ENCODE results near the gene LYRM4.

Gene LYRM4

DNA sequence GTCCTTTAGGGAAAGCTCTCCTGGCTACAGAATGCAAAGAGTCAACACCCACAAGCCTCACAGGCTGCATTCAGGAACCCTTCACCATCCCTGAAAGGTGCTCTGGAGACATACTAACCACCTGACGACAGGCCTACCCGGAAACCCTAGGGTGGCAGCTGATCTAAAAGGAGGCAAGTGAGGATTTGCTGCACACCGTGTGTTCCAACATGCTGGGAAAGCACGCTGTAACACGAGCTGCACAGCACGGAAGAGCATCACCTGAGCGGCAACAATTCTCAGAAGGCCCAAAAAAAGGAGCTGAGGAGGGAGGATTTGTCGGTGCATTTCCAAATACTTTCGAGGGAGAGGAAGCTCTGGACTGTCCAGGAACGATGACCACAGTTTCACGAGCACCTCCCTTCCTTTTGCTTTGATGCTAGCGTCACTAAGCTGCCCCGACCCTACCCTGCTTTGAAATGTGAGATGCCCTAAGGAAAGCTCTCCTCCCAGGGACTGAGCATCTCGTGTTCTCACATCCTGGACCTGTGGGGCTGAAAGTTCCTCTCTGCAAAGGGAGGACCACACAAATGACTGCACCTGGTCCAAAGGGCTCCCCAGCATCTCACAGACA, 88.6 kb downstream of the LYRM4 start:
- DNase-seq: no peak

DNA sequence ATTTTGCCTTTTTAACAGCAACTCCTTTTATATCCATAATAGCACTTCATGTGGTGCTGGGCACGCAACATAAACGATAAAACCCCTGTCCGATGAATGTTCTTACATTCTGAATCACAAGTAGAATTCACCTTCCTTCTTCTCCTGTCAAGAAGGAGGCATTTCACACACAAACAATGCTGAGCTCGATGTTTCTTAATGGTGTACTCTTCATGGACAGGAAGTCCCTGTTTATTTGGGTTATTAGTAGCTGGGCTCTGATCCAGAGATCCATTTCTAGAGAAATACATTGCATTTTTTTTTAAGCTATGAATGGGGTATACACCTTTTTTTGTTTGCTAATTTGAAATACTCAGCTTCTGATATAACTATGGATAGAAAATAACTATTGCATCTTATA, 93.2 kb downstream of the LYRM4 start:
- DNase-seq: no peak

DNA sequence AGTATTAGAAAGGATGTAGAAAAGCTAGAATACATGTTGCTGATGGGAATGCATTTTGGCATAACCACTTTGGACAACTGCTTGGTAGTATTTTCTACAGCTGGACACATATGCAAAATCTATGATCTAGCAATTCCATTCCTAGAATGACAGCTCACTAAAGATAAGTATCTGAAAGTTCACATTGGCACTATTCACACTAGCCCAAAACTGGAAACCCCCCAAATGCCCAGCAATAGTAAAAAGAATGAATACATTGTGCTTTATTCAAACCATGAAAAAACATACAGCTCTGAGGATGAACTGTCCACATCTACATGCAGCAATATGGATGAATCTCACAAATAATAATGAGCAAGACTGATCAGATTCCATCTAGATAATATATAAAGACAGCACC, 96.7 kb downstream of the LYRM4 start:
- DNase-seq: no peak

DNA sequence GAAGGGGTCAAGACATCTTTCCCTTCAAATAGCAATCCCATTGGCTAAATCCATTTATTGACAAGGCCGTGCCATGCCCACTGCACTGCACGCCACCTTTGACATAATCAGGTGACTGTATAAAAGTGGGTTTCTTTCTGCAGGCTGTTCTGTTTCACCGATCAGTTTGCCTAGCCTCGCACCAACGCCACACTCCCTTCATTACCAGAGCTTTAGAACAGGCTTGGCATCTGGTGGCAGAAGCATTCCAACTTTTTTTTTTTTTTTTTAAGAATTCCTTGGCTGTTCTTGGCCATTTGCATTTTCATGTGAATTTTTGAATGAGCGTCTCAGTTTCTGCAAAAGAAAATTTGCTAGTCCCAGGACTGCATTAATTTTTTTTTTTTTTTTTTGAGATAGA, 97.5 kb downstream of the LYRM4 start:
- DNase-seq: no peak

DNA sequence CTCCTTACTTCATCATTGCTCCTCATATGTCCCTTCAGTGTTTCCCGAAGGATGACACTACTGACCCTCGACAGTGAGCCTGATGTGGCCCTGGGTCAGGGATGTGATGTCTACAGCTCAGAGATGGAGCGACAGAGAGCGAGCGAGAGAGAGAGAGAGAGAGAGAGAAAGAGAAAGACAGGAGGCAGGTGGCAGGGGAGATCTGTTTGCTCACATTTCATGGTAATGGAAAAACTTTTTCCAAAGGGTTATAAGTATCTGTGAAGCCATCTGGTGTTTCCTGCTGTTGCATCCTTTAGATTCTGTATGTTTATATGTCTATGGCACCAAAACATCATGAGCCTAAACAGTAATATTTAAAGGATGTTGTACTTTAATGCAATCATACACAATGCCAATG, 98.4 kb downstream of the LYRM4 start:
- DNase-seq: no peak

DNA sequence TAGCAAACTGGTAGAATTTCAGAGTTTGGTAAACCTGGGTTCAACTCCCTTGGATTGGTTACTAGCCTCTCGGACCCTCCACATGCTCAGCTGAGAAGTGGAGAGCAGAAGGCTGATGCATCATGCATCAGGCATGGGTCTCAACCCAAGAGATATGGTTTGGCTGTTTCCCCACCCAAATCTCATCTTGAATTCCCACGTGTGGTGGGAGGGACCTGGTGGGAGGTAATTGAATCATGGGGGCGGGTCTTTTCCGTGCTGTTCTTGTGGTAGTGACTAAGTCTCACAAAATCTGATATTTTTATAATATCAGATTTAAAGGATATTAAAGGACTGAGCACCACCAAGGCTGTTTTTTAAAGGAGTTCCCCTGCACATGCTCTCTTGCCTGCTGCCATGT, 100.5 kb downstream of the LYRM4 start:
- DNase-seq: no peak

DNA sequence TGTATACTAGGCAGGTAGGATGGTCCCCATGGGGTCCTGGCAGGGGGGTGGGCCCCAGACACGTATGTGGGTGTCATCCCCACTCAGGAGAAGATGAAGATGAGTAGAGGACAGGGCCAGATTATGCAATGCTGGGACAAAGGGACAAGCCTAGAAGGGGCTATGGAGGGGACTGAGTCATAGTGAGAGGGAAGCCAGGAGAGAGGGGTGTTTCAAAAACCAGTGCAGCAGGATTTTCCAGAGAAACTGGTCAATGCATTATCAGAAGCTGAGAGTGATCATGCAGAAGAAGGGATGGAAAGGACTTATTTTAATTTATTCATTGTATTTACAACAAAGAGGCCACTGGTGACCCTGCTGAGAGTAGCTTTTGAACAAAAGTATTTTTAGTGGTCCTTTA, 101.6 kb downstream of the LYRM4 start:
- no peak for DNase-seq

DNA sequence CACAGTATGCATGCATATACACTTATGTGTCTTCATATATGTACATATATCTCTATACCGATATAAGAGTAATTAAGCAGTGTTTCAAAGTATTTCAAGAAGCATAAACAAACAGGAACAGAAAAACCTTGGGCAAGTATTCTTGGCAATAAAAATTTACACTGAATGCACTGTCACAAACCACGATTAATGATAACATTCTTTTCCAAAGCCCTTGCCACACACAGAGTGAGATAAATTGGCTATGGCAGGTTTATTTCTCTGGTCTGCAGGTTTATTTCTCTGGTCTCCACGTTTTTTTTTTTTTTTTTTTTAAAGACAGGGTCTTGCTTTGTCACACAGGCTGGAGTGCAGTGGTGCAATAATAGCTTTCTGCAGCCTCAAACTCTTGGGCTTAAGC, 102.6 kb downstream of the LYRM4 start:
- DNase-seq: no peak

DNA sequence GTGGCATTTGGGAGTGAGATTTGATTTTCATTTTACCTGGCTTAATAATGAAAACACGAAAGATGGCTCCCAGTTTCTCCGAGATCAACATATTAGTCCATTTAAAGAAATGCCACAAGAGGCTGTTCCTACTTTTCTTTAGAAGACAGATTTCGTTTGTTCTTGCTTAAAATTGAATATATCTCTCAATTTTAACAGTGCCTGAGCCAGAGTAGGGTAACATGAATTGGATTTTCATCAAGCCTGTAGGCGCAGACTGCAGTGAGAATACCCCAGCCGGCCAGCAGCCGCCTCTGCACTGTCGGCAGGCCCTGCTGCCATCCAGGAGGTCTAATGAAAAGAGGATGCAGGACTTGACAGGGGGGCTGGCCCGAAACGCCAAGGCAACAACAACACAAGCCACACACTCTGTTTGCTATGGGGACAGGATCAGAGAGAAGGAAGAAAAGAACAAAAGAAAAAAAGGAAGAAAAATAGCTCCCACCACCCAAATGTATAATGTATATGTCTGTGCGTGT, 103.1 kb downstream of the LYRM4 start:
- DNase-seq: no peak

DNA sequence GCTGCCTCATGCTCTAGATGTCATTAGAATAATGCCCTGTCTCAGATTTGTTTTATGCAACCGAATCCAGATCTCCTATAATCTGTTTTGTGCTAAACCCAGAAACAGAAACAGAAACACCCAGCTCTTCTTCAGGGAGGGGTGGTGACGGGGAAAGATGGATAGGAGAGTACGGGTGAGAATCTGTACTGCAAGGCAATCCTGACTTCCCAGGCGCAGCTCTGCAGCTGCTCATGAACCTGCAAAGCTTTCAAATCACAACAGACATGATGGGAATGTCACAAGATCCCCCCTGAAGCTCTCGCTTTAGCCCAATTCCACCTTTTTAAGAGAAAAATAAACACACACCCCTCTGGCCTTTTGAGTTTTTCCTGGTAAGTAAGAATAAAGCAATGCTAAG, 104.1 kb downstream of the LYRM4 start:
- DNase-seq: no peak

DNA sequence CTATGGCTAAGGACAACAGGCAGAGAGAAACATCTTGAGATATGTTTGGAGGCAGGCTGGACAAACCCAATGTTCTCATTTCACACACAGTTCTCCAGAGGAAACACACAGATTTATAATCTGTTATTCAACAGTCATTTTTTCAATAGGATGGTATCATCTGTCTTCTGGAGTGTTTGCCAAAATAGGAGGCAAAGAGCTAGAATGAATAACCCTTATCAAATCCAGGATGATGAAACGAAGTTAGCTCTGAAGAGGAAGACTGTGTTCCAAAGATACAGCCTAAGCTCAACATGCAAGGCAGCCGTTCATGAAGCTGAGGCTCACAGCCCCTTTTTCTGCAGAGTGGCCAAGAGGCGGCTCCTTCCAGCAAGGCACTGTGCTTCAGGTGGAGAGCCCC, 104.8 kb downstream of the LYRM4 start:
- no peak for DNase-seq

DNA sequence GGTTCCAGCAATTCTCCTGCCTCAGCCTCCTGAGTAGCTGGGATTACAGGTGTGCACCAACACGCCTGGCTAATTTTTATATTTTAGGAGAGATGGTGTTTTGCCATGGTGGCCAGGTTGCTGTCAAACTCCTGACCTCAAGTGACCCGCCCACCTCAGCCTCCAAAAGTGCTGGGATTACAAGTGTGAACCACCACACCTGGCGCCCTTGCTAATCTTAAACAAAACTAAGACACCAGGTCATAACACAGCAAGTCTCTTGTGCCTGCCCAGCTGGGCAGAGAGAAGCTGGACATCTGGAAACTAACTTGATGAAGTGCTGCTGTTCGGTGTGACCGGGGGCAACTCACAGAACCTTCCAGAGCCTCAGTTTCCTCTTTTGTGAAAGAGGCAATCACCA, 107.6 kb downstream of the LYRM4 start:
- DNase-seq: no peak

DNA sequence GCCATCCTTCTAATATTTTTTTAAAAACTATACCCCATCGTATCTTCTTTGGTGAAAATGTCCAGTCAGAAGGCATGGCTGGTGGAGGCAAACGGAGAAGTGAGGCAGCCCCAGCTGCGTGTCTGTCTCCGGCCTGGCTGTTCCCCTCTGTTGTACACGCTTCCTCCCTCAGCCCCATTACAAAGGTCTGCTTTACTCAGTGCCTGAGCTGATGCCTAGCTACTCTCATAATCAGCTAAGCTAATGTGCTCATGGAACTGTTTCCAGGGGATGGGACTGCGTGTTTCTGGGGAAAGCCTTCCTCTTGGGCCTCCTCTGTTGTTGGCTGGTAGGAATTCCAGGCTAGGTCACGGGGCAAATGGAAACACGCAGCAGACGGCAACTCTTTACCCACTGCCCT, 108.3 kb downstream of the LYRM4 start:
- no peak for DNase-seq

DNA sequence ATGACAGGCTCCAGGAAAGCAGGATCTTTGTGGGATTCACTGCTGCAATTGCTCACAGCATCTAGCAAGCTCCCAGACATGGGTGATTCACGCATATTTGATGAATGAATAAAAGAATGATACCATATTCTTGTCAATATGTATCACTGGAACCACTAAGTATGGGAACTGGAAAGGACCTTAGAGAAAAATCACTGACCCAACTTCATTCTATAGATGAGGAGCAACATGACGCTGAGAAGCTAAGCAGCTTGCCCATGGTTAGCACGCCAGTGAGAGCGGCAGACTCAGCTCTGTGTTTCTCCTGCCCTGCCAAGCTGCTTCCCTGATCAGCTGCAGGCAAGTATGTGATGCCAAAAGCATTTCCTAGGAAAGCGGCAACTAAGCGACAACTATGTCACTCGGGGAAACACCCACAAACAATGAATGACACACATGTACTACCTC, 108.8 kb downstream of the LYRM4 start:
- no peak for DNase-seq

DNA sequence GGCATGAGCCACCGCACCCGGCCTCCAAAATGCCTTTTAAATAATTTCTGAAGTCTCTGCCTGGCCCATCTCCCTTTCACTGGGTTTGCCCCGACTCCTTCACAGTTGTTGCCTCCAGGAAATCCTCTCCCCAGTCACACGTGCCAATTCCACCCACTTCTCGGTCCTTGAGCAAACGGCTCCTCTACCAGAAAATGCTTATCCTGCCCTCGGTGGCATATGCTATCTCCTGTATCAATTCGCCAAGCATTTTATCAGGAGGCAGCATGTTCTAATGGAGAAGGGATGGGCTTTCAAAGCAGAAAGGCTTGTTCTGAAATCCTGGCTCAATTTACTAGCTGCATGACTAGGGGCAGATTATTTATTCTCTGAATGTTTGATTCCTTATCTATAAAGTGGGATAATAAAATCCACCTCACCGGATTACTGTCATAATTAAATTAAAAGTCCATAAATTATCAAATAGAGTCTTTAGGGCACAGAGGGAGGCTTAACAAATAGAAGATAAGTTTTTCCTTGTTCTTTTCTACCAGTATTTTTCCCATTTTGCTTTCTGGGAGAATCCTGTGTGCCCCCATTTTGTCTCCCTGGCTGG, 109.3 kb downstream of the LYRM4 start:
- DNase-seq: no peak

DNA sequence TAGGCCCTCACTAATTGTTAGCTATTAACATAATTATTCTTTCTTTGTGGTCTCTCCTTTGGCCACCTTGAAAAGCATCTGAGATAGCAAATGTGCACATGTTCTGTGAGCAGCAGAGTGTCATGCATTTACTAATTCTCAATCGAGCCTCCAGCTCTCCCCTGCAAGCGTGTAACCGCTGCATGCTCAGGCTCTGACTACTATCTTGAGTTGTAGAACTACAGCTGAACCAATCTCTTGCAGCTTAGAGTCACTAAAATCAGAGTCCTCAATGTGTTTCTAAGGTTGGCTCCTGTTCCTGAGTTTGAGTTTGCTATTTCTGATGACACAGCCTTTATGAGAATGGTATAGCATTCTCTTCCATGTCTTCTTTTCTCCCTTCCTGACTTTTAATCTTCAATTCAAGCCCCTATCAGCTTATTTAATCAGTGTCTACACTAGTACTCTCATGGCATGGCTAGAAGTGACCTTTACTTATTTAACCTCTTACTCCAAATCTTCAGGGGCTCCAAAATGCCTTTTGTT, 110.1 kb downstream of the LYRM4 start:
- DNase-seq: no peak

DNA sequence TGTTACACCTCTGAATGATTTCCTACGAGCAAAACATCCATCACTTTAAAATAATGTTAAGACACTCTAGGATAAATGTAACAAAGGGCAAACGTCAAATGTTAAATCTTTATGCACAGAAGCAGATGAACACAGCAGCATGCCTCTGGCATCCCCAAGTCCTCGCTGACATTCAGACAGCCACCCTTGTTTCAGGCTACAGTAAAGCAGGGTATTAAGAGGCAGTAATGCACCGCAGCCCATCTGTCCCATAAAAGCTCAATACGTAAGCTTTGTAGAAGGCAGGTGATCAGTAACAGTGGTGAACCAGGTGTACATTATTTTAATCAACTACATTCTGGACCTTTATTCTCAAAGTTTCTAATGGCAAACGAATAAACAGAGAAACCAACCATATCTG, 110.9 kb downstream of the LYRM4 start:
- no peak for DNase-seq

DNA sequence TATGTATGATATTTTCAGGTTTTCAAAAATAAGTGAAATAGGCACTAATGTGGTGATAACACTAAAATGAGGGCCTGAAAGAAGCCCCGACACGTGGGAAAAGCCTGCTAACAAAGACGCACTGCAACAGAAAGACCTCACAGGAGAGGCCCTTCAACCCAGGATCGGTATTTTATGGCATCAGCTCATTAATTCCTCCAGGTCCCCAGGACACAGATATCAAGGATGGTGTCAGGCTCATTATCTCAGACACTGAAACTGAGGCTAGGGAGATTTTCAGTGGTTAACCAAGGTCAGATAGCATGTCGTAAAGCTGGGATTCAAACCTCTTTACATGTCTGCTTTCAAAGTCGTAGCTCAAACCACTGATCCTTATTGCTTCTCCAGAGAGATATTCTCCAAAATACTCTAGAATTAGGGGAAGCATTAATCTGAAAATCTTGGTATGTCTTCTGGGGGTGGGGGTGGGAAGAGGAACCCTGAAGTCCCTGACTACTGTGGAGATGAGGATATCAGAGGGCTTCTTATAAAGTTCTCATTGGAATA, 111.5 kb downstream of the LYRM4 start:
- no peak for DNase-seq

DNA sequence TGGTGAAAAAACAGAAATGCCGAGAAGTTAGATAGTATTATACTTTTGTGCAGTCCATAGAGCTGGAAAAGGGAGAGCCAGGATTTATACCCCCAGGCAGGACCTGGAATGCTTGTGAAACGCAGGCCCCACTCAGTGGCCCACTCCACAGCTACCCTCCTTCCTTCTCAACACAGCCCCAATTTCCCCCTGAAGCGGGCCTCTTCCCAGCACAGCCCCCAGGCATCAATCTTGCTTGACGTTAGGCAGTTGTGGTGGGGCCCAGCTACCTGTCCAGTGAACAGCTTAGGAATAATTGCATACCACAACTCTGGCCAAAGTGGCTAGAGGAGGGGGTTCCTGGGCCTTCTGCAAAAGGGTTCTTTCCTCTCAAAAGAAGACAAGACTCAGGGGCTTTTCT, 114.4 kb downstream of the LYRM4 start:
- DNase-seq: no peak

DNA sequence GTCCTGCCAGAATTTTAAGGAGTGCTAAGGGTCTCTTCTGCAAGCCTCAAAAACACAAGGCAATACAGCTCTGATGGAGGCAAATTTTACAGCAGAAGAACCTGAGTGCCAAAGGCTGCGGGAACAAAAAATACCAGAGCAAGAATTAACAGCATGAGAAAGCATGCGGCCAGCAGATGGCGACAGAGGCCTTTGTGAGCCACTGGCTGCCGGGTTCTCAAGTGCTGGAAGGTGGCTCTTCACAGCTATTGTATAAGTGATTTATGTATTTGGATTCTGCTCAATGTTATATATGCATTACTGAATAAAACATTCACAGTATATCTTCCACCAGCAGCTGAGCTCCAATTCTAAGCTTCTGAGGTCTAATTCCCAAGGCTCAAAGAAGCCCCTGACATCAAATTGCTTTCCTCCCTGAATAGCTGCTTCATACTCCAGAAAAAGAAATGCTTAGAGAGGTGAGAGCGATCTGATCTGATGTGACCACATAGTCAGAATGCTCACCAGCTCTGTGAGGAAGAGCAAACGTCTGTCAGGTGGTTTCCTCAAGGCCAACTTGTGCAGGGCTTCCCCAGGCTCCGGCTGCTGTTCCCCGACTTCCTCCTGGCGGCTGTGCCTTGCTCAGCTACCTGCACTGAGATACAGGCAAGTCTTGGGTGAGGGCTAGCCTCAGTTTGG, 117.0 kb downstream of the LYRM4 start:
- peak; percentile 58 to 81 (median 68) for DNase-seq

DNA sequence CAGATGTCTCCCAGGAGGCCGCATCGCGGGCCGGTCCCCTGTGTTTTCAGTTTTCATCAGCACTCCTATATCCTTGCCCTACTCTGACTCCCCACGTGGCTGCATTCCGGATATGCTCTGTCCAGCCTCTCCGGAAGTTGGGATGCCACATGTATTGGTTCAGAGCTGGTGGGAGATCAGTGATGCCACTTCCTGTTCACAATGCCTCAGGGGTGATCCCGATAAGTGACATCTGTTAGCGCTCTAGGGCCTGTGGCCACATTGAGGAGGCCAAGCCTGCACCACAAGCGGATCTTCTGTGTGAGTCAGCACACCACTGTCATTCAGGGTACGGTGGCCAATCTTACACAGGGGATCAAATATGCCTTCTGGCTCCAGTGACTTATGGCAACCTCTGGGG, 117.8 kb downstream of the LYRM4 start:
- no peak for DNase-seq

DNA sequence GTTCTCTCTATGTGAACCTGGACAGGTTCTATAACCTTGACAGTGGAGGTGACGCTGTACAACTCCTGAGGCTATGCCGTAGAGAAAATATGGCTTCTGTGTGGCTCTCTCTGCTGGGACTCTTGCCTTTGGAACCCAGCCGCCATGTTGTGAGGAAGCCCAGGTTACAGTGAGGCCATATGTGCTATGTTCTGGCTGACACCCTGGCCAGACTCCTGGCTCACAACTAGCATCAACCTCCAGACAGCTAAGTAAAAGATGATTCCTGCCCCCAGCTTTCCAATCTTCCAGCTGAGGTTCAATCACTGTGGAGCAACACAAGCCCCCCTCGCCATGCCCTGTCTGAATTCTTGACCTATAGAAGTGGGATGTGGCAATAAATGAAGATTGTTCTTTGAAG, 118.6 kb downstream of the LYRM4 start:
- no peak for DNase-seq

DNA sequence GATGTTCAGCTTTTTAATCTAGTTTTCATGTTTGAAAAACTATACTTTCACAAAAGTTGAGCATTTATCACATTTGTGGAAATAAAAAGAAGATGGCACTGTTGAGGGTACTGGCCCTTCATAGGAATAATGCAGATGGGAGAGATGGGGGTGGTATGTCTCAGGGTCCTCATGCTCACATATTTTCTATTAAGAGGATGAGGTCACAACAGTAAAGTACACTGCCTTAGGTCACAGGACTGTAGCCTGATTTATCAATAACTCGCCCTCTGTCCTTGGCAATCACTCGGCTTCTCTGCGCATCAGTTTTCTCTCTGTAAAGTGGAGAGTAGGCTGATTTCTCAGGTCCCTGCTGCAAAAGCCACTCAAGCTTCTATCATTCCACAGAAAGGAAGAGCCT, 119.7 kb downstream of the LYRM4 start:
- no peak for DNase-seq

All from T-helper 1 cell (primary cell).